SH-SY5Y (cell line): Measurements from ENCODE around the gene RRAGD.

ENCODE experiments used
- GATA2 ChIP-seq: IDR thresholded peaks from 2 replicates; pipeline ENCODE4 v1.6.1; 2011; ENCODE audit warnings: mild to moderate bottlenecking, low read depth, low read length
- GATA3 ChIP-seq: IDR thresholded peaks from 2 replicates; pipeline ENCODE4 v1.6.1; 2011; ENCODE audit warnings: low read depth, mild to moderate bottlenecking, low read length, moderate library complexity

DNA sequence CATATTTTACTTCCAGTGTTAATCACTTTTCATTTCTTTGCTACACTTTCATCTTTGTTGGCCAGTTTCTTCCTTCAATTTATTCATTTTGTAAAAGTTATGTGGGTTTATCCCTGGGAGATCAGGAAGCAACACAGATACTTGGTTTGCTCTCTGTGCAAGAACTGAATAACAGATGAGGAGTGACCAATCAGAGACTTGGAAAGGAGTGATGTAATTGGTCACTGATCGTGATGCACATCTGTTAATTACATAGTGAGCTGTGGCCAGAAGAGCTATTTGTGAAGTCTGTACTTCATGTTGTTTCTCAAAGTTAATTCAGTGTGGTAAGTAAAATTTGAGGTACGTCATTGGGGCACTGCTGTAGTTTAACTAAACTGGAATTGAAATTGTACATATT, 42.2 kb upstream of the RRAGD start:
- no peak for TF ChIP-seq GATA2
- TF ChIP-seq GATA3 = no peak
